B cell (primary cell): Measurements from ENCODE around the gene MTRF1. TPM values are rescaled to one million over a fixed set of nuclear protein-coding genes. Genes with fewer than 3 reads are reported as not detected.

ENCODE experiments used
- ATAC-seq: fragments of 200-7000 bp; cut with Tn5 transposase; one replicate; pipeline ENCODE4 v1.10.0; 2021; ENCODE audit warnings: low read depth, mild to moderate bottlenecking, moderate number of reproducible peaks, moderate library complexity
- CTCF ChIA-PET: fragments of 350-600 bp; sonication (Branson Sonifier 250); formaldehyde crosslinking; loops from one replicate; lab custom pipeline; 2021; ENCODE audit warnings: antibody characterized with exemption, inconsistent platforms; lab: Charles Lee
- POLR2A ChIA-PET: fragments of 350-600 bp; sonication (Branson Sonifier 250); formaldehyde crosslinking; loops from one replicate; lab custom pipeline; 2021; ENCODE audit warnings: antibody characterized with exemption; lab: Charles Lee
- DNase-seq: peaks from one replicate; pipeline ENCODE4 v3.0.0; 2013
- H2AFZ ChIP-seq: 2 replicates; pipeline ENCODE4 v1.6.1; 2012; ENCODE audit warnings: mild to moderate bottlenecking, low read depth, low read length; ENCODE audit not compliant: insufficient read depth, poor library complexity, severe bottlenecking
- H3K27ac ChIP-seq, 2 donors: 1 replicate in 1 of 2; 2 replicates in 1 of 2; pipeline ENCODE4 v1.5.1; 2012 to 2013; ENCODE audit warnings: low read length in 2 of 2, mild to moderate bottlenecking in 2 of 2, moderate library complexity in 1 of 2
- H3K27me3 ChIP-seq, 4 experiments: fragments of 200-600 bp in 1 of 4; sonication (generic) in 1 of 4; replicated peaks in 1 of 4; 1 replicate in 2 of 4; 2 replicates in 2 of 4; pipeline versions ENCODE4 v1.6.1 to v1.7.0; 2013 to 2016; ENCODE audit warnings: low read length in 3 of 4, mild to moderate bottlenecking in 2 of 4, mixed read lengths in 1 of 4, moderate library complexity in 1 of 4; ENCODE audit not compliant: insufficient read depth in 4 of 4, control insufficient read depth in 3 of 4; ENCODE audit errors: control extremely low read depth in 1 of 4
- H3K36me3 ChIP-seq, 2 experiments: replicated peaks in 1 of 2; 1 replicate in 1 of 2; 2 replicates in 1 of 2; pipeline versions ENCODE4 v1.6.1 to v1.7.1; 2013; ENCODE audit warnings: low read length in 1 of 2; ENCODE audit not compliant: insufficient read depth in 2 of 2, control insufficient read depth in 1 of 2; ENCODE audit errors: control extremely low read depth in 1 of 2, extremely low read depth in 1 of 2
- H3K4me1 ChIP-seq, 2 donors: fragments of 200-600 bp in 1 of 2; sonication (generic) in 1 of 2; 1 replicate in 1 of 2; 2 replicates in 1 of 2; pipeline versions ENCODE4 v1.5.1 to v1.6.1; 2013 to 2017; ENCODE audit warnings: low read length in 2 of 2; ENCODE audit not compliant: control insufficient read depth in 2 of 2, insufficient read depth in 2 of 2
- H3K4me2 ChIP-seq: replicated peaks from 2 replicates; pipeline ENCODE3; 2012; ENCODE audit warnings: mild to moderate bottlenecking, low read depth, low read length; ENCODE audit not compliant: poor library complexity, severe bottlenecking
- H3K4me3 ChIP-seq, 5 experiments: fragments of 200-600 bp in 1 of 5; sonication (generic) in 1 of 5; 1 replicate in 3 of 5; 2 replicates in 2 of 5; pipeline versions ENCODE4 v1.5.1 to v1.7.0; 2011 to 2016; ENCODE audit warnings: low read length in 4 of 5, mild to moderate bottlenecking in 4 of 5, low read depth in 2 of 5, control low read depth in 1 of 5, moderate library complexity in 1 of 5; ENCODE audit not compliant: insufficient read depth in 1 of 5; ENCODE audit errors: control extremely low read depth in 1 of 5, extremely low read depth in 1 of 5
- H3K79me2 ChIP-seq: fragments of 200-600 bp; sonication (generic); one replicate; pipeline ENCODE4 v1.6.0; 2016; ENCODE audit warnings: low read length; ENCODE audit not compliant: control insufficient read depth, insufficient read depth
- H3K9ac ChIP-seq: fragments of 200-600 bp; sonication (generic); 2 replicates; pipeline ENCODE4 v1.6.1; 2017; ENCODE audit warnings: mild to moderate bottlenecking, low read length, moderate library complexity
- H3K9me3 ChIP-seq, 3 donors: one replicate each; pipeline versions ENCODE4 v1.6.1 to v1.7.1; 2013; ENCODE audit warnings: low read length in 2 of 3; ENCODE audit not compliant: control insufficient read depth in 2 of 3, insufficient read depth in 1 of 3; ENCODE audit errors: control extremely low read depth in 1 of 3
- H4K20me1 ChIP-seq: 2 replicates; pipeline ENCODE4 v1.6.0; 2012; ENCODE audit warnings: mild to moderate bottlenecking, low read length; ENCODE audit not compliant: insufficient read depth, control insufficient read depth, poor library complexity, severe bottlenecking
- H3K27ac Mint-ChIP-seq: one replicate; pipeline ENCODE4 v1.8.0; 2021; ENCODE audit warnings: mixed read lengths
- H3K27me3 Mint-ChIP-seq: one replicate; pipeline ENCODE4 v1.8.0; 2021; ENCODE audit warnings: mixed read lengths
- H3K4me1 Mint-ChIP-seq: one replicate; pipeline ENCODE4 v1.8.0; 2021; ENCODE audit warnings: mixed read lengths
- H3K4me3 Mint-ChIP-seq: one replicate; pipeline ENCODE4 v1.8.0; 2021; ENCODE audit warnings: mixed read lengths
- H3K9me3 Mint-ChIP-seq: one replicate; pipeline ENCODE4 v1.8.0; 2022; ENCODE audit warnings: mixed read lengths; ENCODE audit not compliant: insufficient read depth
- CTCF ChIP-seq: fragments of 200-600 bp; IDR thresholded peaks from one replicate; pipeline ENCODE4 v1.8.0; 2022; ENCODE audit warnings: antibody characterized with exemption, mild to moderate bottlenecking
- EZH2 ChIP-seq: IDR thresholded peaks from 2 replicates; pipeline ENCODE4 v1.6.1; 2012; ENCODE audit warnings: borderline replicate concordance, low read depth, mild to moderate bottlenecking, moderate library complexity, low read length; ENCODE audit not compliant: insufficient read depth, poor library complexity, severe bottlenecking
- WGBS: methylation state at CpG from one replicate; pipeline ENCODE4 v1.1.5; 2013; ENCODE audit warnings: missing lambda C conversion rate; ENCODE audit not compliant: insufficient coverage; 5-methylcytosine and 5-hydroxymethylcytosine counted together
- intact Hi-C: fragments of 100-400 bp; cut with micrococcal nuclease; formaldehyde crosslinking; loops from one replicate; pipeline ENCODE4 v1.10.0; 2022
- polyA plus RNA-seq: library from polyadenylated mRNA; depleted of rRNA; stranded (reverse); fragments of >200 nt; gene quantifications from 2 replicates; pipeline ENCODE4 v1.2.3, GENCODE V29; 2012
- total RNA-seq, 2 donors: library from RNA; stranded (reverse); fragments of 120-200 nt in 1 of 2; gene quantifications; 1 replicate in 1 of 2; 2 replicates in 1 of 2; pipeline versions ENCODE4 v1.2.3 to v1.2.4, GENCODE V29; 2013 to 2022

The MTRF1 gene
- total and polyA plus RNA-seq, 2 donors (not counting 1 experiment from before 2014, with no cell fraction given) = 24.4 to 36.0 TPM

GRCh38 chr13:41296879-41297646 is 33.7 kb upstream of the MTRF1 start:
- Histone ChIP-seq H3K27ac (no peak overlapping the region), H3K79me2 (no peaks in the 10 kb centered on the region), H3K4me1 (no peaks in the 10 kb centered on the region), H3K4me2 (no peak overlapping the region), H4K20me1 (no peaks in the 10 kb centered on the region), H3K9ac (no peak overlapping the region), H3K4me3 (no peak overlapping the region), H2AFZ (no peak overlapping the region), H3K9me3 (peaks cover 3 to 6% (median 5%) of the 10 kb centered on the region in 3 donors), H3K36me3 (no peaks in the 10 kb centered on the region), H3K27me3 (no peaks in the 10 kb centered on the region)
- intact Hi-C loops = no loop called here
- no CpG with 5 or more reads among the region's 3 CpGs for WGBS
- no peaks in the 10 kb centered on the region for H3K9me3 Mint-ChIP-seq
- H3K27ac Mint-ChIP-seq = no peak overlapping the region
- peaks cover 2% of the 10 kb centered on the region for H3K4me1 Mint-ChIP-seq
- ChIA-PET POLR2A (no interaction called here), CTCF (no interaction called here)
- H3K27me3 Mint-ChIP-seq = no peaks in the 10 kb centered on the region
- TF ChIP-seq EZH2 (no peak), CTCF (no peak)
- DNase-seq = no peak
- no peak overlapping the region for H3K4me3 Mint-ChIP-seq
- ATAC-seq = no peak

GRCh38 chr13:41295973-41296372 is 32.6 kb upstream of the MTRF1 start:
- H3K4me3 ChIP-seq = no peak overlapping the region
- Mint-ChIP-seq H3K9me3 (no peaks in the 10 kb centered on the region), H3K27ac (no peak overlapping the region), H3K4me3 (no peak overlapping the region), H3K4me1 (peaks cover 2% of the 10 kb centered on the region), H3K27me3 (peaks cover 3% of the 10 kb centered on the region)
- H3K27me3 ChIP-seq = no peaks in the 10 kb centered on the region
- ChIA-PET POLR2A (no interaction called here), CTCF (no interaction called here)
- 80% methylated on average over 1 of the region's 1 CpG for WGBS
- no peak overlapping the region for H3K9ac ChIP-seq
- H2AFZ ChIP-seq = no peak overlapping the region
- H3K79me2 ChIP-seq = no peaks in the 10 kb centered on the region
- H3K27ac ChIP-seq = no peak overlapping the region
- peaks cover 3 to 6% (median 5%) of the 10 kb centered on the region in 3 donors for H3K9me3 ChIP-seq
- H3K4me1 ChIP-seq = no peaks in the 10 kb centered on the region
- ATAC-seq = no peak
- no peak overlapping the region for H3K4me2 ChIP-seq
- intact Hi-C loops = no loop called here
- DNase-seq = no peak
- H4K20me1 ChIP-seq = no peaks in the 10 kb centered on the region
- H3K36me3 ChIP-seq = no peaks in the 10 kb centered on the region
- TF ChIP-seq EZH2 (no peak), CTCF (no peak)
